ENCODE measurements around the gene HDAC4.

GRCh38 chr2:239358062-239358754 lies 42.6 kb downstream of the HDAC4 start:
- TF ChIP-seq FOXA3 (CRISPR knock-in tag; conservative IDR thresholded peaks at IDR 0.05 in 1 of 2, IDR thresholded peaks at IDR 0.05 in 1 of 2) = no peak
- TF ChIP-seq GATA2 (CRISPR knock-in tag; IDR thresholded peaks at IDR 0.05) = no peak
- TF ChIP-seq MIER1 (IDR thresholded peaks at IDR 0.05; ENCODE audit: low read depth) = no peak
- TF ChIP-seq C11orf30 (IDR thresholded peaks at IDR 0.05; ENCODE audit: low read depth) = no peak
- TF ChIP-seq IRF2 (CRISPR knock-in tag; IDR thresholded peaks at IDR 0.05) = no peak
- no peak for TF ChIP-seq L3MBTL2 (IDR thresholded peaks at IDR 0.05)
- TF ChIP-seq ZNF324 (CRISPR knock-in tag; IDR thresholded peaks at IDR 0.05) = no peak
- no peak for TF ChIP-seq HMBOX1 (IDR thresholded peaks at IDR 0.05)
- no peak for TF ChIP-seq BRCA1 (IDR thresholded peaks at IDR 0.05)
- TF ChIP-seq BRCA1 (CRISPR knock-in tag; IDR thresholded peaks at IDR 0.05) = no peak
- no peak for TF ChIP-seq CEBPB (tag; IDR thresholded peaks at IDR 0.05)
- no peak for TF ChIP-seq CTCF (IDR thresholded peaks at IDR 0.05 in 2 of 3, conservative IDR thresholded peaks at IDR 0.05 in 1 of 3; ENCODE audit: insufficient read depth in 2 of 3, low read depth in 1 of 3, low read length in 3 of 3)
